Activated T-cell treated with anti-CD3 and anti-CD28 coated beads, Interleukin-2, amount 50 U/mL, for 4 hours (primary cell): Measurements from ENCODE around the gene SIX5. TPM values are rescaled to one million over a fixed set of nuclear protein-coding genes. Genes with fewer than 3 reads are reported as not detected.

Experiments used
- ATAC-seq, 2 donors: fragments of 200-7000 bp; cut with Tn5 transposase; one replicate each; pipeline ENCODE4 v1.10.0; 2021
- DNase-seq: peaks from one replicate; pipeline ENCODE4 v3.0.0-alpha.2; 2020
- H3K27me3 Mint-ChIP-seq: one replicate; pipeline ENCODE4 v1.8.0; 2021; ENCODE audit warnings: low read depth, mixed read lengths
- H3K36me3 Mint-ChIP-seq: one replicate; pipeline ENCODE4 v1.8.0; 2022; ENCODE audit warnings: mixed read lengths; ENCODE audit not compliant: insufficient read depth
- H3K4me1 Mint-ChIP-seq: one replicate; pipeline ENCODE4 v1.8.0; 2021; ENCODE audit warnings: low read depth, mixed read lengths
- H3K4me3 Mint-ChIP-seq: one replicate; pipeline ENCODE4 v1.8.0; 2021; ENCODE audit warnings: mild to moderate bottlenecking, moderate library complexity, mixed read lengths
- H3K9me3 Mint-ChIP-seq: one replicate; pipeline ENCODE4 v1.8.0; 2021; ENCODE audit warnings: mixed read lengths
- total RNA-seq, 3 donors: library from RNA; stranded (reverse); gene quantifications; one replicate each; pipeline ENCODE4 v1.2.1, GENCODE V29; 2021

Gene SIX5
- total RNA-seq, 3 donors from 2014 or later, result 1.5 to 1.7 (median 1.6) TPM

DNA sequence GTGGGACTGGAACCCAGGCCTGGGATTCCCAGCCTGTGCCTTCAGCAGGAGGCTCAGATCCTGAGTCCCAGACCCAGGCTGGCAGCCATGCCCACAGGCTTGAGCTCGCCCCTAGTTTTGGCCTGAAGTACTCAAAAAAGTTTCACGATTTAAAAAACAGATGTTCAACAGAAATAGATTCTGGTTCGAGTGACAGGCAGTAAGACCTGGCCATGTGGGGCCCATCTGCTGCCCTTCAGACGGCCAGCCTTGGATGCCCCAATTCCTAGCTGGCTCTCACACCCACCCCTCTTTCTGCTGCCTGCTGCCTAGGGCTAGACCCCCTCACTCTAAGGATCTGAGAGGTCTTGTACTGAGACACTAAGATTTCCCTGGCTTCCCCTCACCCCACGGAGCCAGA lies 16.0 kb upstream of the SIX5 start:
- no peak overlapping the region for H3K4me3 Mint-ChIP-seq
- ATAC-seq, result no peak
- no peaks in the 10 kb centered on the region for H3K9me3 Mint-ChIP-seq
- peaks cover 31% of the 10 kb centered on the region for H3K36me3 Mint-ChIP-seq
- no peak for DNase-seq
- H3K27me3 Mint-ChIP-seq, result peaks cover 12% of the 10 kb centered on the region
- H3K4me1 Mint-ChIP-seq, result no peaks in the 10 kb centered on the region

DNA sequence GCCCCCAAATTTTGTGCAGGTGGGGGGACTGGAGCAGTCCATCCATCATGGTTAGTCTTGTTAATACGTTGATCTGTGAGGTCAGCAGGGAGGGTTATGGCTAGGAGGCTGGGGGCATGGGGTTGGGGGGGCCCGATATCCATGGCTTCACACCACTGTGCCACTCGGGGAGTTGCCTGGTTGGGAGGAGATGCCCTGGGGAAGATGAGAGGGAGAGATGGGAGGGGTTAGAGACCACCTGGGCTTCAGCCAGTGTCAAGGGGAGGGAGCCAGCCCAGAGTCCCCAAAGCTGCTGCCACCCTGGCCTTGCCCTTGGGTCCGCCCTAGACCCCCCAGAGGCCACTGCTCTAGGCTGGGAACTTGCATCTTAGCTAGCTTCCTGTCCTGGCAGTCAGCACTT lies 15.0 kb upstream of the SIX5 start:
- Mint-ChIP-seq H3K4me3 (no peak overlapping the region), H3K27me3 (peaks cover 22% of the 10 kb centered on the region), H3K9me3 (no peaks in the 10 kb centered on the region), H3K36me3 (peaks cover 29% of the 10 kb centered on the region), H3K4me1 (peaks cover 8% of the 10 kb centered on the region)
- DNase-seq (no peak), ATAC-seq (no peak)

DNA sequence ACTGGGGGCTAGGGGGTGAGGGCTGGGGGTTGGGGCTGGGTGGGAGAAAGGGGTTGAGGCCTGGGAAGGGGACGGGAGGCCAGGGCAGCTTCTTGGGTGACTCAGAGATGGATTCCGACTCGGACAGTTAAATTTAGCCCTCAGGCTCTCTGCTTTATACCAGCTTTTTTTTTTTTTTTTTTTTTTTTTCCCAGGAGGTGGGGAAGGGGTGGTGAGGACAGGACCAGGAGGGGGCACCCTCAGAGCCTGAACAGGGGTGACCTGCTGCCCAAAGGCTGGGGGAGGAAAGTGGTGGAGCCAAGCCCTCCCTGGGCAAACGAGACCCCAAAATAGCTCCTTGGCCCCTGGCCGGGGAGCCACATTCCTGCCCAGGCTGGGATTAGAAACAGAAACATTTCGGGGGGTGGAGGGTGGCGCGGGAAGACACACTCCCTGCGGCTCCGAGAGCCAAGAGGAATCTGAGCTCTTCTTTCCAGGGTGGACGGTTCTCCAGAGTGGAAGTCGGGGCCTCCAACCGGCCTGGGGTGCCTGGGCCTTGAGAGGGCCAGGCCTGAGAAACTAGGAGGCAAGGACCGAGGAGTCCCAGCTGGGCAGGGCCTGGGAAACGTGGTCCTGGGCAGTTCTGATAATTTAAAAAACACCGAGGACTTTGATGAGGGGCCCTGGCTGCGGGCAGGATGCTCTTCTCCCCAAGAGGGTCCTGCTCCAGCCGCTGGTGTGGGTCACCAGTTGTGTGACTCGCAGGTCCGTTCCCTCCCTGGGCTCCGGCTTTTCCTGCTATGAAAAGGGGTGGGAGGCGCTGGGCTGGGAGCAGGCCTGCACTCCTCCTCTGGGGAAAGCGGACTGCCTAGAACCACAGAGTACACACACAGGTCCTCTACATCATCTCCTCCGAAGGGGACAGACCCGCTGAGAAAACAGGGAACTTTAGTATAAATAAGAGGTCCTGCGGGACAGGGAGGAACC lies 14.1 kb upstream of the SIX5 start:
- Mint-ChIP-seq H3K9me3 (no peaks in the 10 kb centered on the region), H3K27me3 (peaks cover 27% of the 10 kb centered on the region), H3K4me1 (peaks cover 17% of the 10 kb centered on the region), H3K4me3 (no peak overlapping the region), H3K36me3 (peaks cover 21% of the 10 kb centered on the region)
- ATAC-seq (no peak), DNase-seq (no peak)

DNA sequence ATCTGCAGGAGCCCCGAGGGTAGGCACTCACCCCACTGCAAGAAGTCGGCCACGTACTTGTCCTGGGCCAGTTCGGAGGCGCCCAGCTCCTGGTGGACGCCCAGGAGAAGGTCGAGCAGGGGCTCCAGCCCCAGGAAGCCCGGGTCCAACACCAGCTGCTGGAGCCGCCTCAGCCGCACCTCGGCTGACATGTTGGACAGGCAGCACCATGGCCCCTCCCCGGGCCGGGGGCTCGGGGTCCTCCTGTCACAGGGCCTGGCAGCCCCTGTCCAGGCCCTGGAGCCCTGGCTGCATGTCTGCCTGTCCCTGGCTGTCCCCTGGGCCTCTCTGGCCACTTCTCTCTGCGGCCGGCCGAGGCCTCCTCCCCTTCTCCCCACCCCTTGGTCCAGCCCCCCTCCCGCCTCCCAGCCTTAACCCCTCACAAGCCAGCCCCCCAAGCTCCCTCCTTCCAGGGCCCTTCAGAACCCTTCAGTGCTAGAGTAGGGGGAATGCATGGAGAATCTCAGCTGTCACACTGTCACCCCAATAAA lies 13.2 kb upstream of the SIX5 start, which contains the start of gene DMPK:
TSS of gene DMPK (minus strand) at position 329 of the 530 bp plus-strand sequence. CDS start at position 191, 138 bp downstream.
- peaks cover 17% of the 10 kb centered on the region for H3K36me3 Mint-ChIP-seq
- H3K4me1 Mint-ChIP-seq, result peaks cover 17% of the 10 kb centered on the region
- H3K9me3 Mint-ChIP-seq, result no peaks in the 10 kb centered on the region
- H3K27me3 Mint-ChIP-seq, result peaks cover 32% of the 10 kb centered on the region
- H3K4me3 Mint-ChIP-seq, result no peak within 1 kb of the TSS
- DNase-seq, result no peak
- no peak for ATAC-seq

DNA sequence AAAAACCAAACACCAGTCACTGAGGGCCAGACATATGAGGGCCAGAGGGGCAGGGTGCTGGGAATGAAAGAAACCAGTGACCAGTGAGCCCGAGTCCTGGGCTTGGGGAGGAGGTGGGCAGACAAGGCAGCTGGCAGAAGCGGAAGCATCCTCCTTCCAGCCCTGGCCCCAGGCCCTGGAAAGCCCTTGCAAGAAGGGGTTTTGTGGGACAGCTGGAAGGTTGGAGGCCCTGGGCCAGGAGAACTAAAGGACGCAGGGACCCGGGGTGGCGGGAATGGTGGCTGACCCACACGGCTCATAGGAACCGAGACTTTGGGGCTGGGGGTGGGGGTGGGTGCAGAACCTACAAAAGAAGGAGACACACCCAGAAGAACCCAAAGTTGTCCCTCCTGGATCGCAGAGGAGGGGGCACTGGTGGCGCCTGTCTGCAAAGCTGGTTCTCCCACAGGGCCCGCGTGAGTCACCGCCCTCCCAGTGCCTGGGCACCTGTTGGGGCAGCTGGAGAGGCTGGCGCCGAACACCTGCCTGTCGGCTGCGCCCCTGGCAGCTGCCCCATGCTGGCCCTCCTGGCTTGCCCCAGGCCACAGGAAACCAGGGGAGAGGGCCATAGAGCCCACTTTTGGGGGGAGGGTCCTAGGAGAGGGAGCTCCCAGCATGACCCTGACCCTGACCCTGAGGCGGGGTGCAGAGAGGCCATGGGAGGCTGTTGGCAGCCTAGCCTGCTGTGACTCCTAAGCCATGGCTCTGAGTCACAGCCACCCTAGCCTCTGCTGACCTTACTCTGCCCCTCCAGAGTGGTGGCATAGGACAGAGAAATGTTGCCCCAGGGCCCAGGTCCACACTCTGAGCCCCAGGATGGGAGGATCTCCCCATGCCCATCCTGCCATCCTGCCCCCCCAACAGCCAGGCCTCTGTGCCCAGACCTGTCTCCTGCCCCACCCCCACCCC lies 12.4 kb upstream of the SIX5 start:
- Mint-ChIP-seq H3K27me3 (peaks cover 35% of the 10 kb centered on the region), H3K36me3 (peaks cover 17% of the 10 kb centered on the region), H3K9me3 (no peaks in the 10 kb centered on the region), H3K4me1 (peaks cover 17% of the 10 kb centered on the region), H3K4me3 (no peak overlapping the region)
- no peak for ATAC-seq
- no peak for DNase-seq

DNA sequence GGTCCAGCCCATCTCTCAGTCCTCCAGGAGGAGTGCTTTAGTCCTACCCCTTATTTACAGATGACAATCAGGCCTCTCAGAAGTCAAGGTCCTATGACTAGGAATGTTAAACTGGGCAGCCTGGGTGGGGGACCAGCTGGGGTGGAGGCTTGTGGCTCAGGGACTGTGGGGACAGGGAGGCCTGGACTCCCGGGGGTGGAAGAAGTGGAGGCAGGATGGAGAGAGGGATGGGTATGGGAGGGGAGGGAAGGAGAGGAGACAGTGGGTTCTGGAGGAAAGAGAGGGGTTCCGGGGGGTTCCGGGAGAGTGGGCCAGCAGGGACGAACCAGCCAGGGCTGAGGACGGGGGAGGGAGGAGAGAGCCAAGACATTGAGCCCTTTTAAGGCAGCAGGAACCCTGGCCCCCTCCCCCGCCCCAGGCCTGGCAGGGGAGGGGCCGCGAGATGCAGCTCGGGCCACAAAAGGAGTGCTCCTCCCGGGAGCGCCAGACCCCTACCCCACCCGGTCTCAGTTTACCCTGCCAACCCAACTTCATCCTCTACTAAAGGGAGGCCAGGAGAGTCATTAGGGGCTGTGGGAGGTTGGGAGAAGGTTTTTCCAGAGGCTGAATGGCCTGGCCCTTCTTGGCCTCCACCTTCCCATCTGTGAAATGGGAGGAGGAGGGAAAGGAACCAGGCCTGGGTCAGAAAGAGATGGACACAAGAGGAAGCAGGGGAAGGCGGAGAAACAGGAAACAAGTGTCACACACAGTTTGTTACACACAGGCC lies 11.6 kb upstream of the SIX5 start:
- H3K27me3 Mint-ChIP-seq, result peaks cover 35% of the 10 kb centered on the region
- DNase-seq, result no peak
- peaks cover 17% of the 10 kb centered on the region for H3K4me1 Mint-ChIP-seq
- H3K36me3 Mint-ChIP-seq, result peaks cover 14% of the 10 kb centered on the region
- H3K9me3 Mint-ChIP-seq, result no peaks in the 10 kb centered on the region
- H3K4me3 Mint-ChIP-seq, result no peak overlapping the region
- no peak for ATAC-seq

DNA sequence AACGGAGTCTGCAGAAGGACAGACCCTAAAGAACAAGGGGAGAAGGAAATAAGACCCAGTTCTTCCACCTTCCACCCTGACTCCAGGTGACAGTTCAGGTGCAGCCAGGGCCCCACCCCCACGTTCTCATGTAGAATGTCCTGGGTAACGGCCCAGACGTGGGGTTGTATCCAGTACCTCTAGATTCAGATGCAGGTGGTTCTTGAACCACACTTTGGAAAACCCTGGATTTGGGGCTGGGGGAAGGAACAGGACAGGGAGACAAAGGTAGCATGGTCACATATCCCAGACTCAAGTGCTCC lies 11.0 kb upstream of the SIX5 start:
- Mint-ChIP-seq H3K4me1 (peaks cover 17% of the 10 kb centered on the region), H3K36me3 (peaks cover 11% of the 10 kb centered on the region), H3K4me3 (no peak overlapping the region), H3K27me3 (peaks cover 35% of the 10 kb centered on the region), H3K9me3 (no peaks in the 10 kb centered on the region)
- DNase-seq, result no peak
- no peak for ATAC-seq

DNA sequence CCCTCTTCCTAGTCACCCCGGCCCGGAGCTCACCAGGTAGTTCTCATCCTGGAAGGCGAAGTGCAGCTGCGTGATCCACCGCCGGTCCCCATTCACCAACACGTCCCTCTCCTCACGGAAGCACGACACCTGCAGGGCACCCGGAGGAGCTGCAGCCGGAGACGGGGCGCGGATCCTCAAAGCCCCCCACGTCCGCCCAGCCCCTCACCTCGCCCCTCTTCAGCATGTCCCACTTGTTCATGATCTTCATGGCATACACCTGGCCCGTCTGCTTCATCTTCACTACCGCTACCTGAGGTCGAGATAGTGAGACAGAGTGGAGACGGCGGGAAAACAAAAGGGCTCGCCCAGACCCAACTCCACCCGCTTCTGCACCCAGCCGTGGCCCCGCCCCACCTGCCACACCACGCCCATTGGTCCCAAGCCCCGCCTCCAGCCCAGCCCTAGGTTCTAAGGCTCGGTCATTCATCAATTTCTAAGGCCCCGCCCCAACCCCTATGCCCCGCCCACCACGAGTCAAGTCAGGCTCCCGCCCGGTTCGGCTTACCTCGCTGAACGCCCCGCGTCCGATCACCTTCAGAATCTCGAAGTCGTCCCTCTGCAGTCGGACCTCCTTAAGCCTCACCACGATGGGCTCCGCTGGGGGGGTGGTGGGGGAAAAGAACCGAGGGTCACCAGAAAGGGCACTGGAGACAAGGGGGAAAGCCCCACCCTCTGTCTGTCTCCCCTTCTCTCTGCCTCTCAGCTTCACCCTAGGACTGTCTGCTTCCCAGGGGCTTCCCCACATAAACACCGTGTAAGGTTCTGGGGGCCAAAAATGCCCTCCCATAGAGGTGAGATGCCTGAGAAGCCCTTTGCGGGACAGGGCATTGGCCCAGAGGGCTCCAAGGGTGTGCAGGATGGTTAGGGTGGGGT lies 10.4 kb upstream of the SIX5 start:
- Mint-ChIP-seq H3K27me3 (peaks cover 35% of the 10 kb centered on the region), H3K36me3 (peaks cover 10% of the 10 kb centered on the region), H3K9me3 (no peaks in the 10 kb centered on the region), H3K4me1 (peaks cover 17% of the 10 kb centered on the region), H3K4me3 (peak overlapping the region; percentile 73)
- ATAC-seq, result peak; percentile 96 to 98
- peak; percentile 81 for DNase-seq

DNA sequence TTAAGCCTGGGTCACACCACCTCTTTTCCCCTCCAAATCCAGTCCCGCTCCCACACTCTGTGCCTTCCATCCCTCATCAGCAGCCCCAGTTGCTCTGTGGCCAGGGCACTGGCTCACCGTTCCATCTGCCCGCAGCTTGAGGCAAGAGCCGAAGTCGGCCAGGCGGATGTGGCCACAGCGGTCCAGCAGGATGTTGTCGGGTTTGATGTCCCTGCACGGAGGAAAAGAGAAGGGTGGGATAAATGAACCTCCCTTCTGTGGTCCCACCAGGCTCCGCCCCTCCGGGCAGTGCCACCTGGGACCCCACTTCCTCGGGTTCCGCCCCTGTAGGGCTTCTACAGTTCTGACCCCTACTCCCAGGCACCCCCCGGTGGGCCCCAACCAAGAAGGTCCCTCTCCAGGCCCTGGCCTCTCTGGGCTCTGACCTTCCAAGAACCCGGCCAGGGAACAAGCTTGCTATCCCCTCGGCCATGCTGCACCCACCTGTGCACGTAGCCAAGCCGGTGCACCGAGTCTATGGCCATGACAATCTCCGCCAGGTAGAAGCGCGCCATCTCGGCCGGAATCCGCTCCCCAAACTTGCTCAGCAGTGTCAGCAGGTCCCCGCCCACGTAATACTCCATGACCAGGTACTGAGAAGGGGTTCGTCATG lies 9.1 kb upstream of the SIX5 start:
- Mint-ChIP-seq H3K4me3 (no peak overlapping the region), H3K36me3 (peaks cover 7% of the 10 kb centered on the region), H3K27me3 (peaks cover 33% of the 10 kb centered on the region), H3K4me1 (peaks cover 17% of the 10 kb centered on the region), H3K9me3 (no peaks in the 10 kb centered on the region)
- no peak for DNase-seq
- no peak for ATAC-seq

DNA sequence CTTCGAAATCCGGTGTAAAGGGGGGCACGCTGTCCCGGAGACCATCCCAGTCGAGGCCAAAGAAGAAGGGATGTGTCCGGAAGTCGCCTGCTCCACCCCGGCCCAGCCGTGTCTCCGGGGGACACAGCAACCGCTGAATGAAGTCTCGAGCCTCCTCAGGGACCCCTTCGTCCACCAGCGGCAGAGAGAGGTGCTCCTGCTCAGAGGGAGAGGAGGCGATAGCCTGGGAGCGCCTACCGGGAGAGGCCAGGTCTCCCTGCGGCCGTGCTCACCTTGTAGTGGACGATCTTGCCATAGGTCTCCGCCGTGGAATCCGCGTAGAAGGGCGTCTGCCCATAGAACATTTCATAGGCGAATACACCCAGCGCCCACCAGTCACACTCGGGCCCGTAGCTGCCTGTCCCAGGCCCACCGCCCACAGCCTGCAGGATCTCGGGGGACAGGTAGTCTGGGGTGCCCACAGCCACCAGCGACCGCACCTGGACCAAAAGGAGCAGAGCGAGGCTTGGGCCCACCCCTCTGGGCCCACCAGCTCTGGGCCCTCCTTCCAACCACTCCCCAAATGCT lies 8.4 kb upstream of the SIX5 start:
- Mint-ChIP-seq H3K4me3 (no peak overlapping the region), H3K36me3 (peaks cover 7% of the 10 kb centered on the region), H3K27me3 (peaks cover 33% of the 10 kb centered on the region), H3K9me3 (no peaks in the 10 kb centered on the region), H3K4me1 (peaks cover 17% of the 10 kb centered on the region)
- DNase-seq (no peak), ATAC-seq (no peak)

DNA sequence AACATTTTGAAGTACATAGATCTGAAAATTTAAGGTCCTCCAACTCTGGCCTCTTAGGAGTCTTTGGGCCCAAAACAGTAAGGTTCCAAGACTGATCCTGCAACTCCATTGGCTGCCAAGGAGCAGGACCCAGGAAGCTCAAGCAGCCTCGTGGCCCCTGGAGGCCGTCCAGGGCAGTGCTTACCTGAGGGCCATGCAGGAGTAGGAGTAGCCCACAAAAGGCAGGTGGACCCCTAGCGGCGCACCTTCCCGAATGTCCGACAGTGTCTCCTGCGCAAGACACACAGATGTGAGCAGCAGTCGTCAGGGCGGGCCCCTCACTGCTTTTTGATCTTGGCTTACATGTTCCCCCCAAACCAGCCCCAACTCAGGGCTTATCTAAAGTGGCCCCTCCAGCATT lies 5.7 kb upstream of the SIX5 start:
- Mint-ChIP-seq H3K27me3 (peaks cover 21% of the 10 kb centered on the region), H3K9me3 (no peaks in the 10 kb centered on the region), H3K4me1 (peaks cover 23% of the 10 kb centered on the region), H3K4me3 (no peak overlapping the region), H3K36me3 (peaks cover 7% of the 10 kb centered on the region)
- DNase-seq (no peak), ATAC-seq (no peak)

DNA sequence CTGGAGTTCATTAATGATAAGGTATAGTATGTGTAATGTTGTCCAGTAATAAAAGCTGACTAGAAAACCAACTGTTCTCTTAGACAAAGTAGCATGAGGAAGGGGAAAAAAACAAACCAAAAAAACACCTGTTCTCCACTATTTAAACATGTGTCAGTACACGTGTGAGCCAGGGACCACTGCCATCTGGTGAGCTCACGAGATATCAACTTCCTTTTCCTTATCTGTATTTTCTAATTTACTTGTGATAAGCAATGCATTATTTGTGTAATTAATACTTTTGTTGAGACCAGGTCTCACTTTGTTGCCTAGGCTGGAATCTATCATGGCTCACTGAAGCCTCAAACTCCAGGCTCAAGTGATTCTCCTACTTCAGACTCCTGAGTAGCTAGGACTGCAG lies 4.3 kb upstream of the SIX5 start:
- Mint-ChIP-seq H3K4me1 (peaks cover 14% of the 10 kb centered on the region), H3K27me3 (peaks cover 8% of the 10 kb centered on the region), H3K9me3 (no peaks in the 10 kb centered on the region), H3K4me3 (no peak overlapping the region), H3K36me3 (peaks cover 5% of the 10 kb centered on the region)
- DNase-seq (no peak), ATAC-seq (no peak)
